ENCODE data around the gene SSR1.
A peak's percentile ranks its signal among the peaks of the same experiment; 100 is the strongest.

Gene SSR1

DNA sequence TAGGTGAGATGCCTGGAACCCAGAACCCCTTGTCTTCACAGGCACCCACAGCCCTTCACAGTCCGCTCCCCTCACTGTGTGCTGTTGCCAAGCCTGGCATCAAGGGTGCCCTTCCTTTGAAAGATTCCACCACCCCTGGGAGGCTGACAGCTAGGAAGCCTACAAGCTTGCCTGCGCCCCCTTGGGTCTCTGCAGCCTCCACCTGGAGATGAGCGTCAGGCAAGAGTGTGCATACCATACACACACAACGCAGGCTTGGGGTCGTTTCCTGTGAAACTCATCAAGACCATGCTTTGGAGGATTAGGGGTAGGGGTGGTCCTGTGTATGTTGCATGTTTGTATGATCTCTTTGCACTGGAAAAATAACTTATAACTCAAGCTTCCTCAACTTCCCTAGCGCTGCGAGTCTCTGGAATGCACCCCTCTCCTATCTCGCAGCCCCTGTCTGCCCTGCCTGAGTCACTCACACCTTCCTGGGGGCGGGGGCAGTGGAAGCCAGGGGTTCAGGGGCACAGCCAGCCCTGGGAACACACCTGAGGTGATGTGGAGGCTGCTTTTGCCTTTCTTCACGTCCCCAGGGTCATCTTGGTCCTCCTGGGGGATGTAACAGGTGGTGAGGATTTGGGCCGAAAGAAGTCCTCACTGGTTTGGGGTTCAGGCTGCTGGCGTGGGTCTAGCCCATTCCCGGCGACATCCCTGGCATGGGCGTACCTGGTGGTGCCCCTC, 67.2 kb downstream of the SSR1 start:
- peaks cover 19% of the 10 kb centered on the region for H3K4me1 ChIP-seq (ENCODE audit: control insufficient read depth, low read length)
- no peaks in the 10 kb centered on the region for H3F3A ChIP-seq (ENCODE audit: control insufficient read depth, insufficient read depth)
- H4K20me1 ChIP-seq (ENCODE audit: control insufficient read depth, insufficient read depth, low read depth, low read length) = peaks cover 3% of the 10 kb centered on the region
- no peak for TF ChIP-seq EZH2phosphoT487 (IDR thresholded peaks at IDR 0.05; ENCODE audit: borderline replicate concordance, low read length)
- TF ChIP-seq, protein P1, sequence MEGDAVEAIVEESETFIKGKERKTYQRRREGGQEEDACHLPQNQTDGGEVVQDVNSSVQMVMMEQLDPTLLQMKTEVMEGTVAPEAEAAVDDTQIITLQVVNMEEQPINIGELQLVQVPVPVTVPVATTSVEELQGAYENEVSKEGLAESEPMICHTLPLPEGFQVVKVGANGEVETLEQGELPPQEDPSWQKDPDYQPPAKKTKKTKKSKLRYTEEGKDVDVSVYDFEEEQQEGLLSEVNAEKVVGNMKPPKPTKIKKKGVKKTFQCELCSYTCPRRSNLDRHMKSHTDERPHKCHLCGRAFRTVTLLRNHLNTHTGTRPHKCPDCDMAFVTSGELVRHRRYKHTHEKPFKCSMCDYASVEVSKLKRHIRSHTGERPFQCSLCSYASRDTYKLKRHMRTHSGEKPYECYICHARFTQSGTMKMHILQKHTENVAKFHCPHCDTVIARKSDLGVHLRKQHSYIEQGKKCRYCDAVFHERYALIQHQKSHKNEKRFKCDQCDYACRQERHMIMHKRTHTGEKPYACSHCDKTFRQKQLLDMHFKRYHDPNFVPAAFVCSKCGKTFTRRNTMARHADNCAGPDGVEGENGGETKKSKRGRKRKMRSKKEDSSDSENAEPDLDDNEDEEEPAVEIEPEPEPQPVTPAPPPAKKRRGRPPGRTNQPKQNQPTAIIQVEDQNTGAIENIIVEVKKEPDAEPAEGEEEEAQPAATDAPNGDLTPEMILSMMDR (IDR thresholded peaks at IDR 0.05; ENCODE audit: low read depth, low read length, poor library complexity, severe bottlenecking) = no peak
- H3K9me2 ChIP-seq (replicated peaks; ENCODE audit: control insufficient read depth, low read length) = no peaks in the 10 kb centered on the region
- no peak overlapping the region for H3K4me3 ChIP-seq (ENCODE audit: low read length)
- H3K4me2 ChIP-seq (ENCODE audit: low read length) = no peak overlapping the region
- no peak overlapping the region for H3K27ac ChIP-seq (ENCODE audit: low read depth, low read length)
- H3K79me2 ChIP-seq (ENCODE audit: control insufficient read depth, low read length) = no peaks in the 10 kb centered on the region
- peaks cover 6% of the 10 kb centered on the region; the same call in 1 of the 2 replicates for H3K36me3 ChIP-seq (ENCODE audit: control insufficient read depth, low read length)
- no peaks in the 10 kb centered on the region for H3K9me3 ChIP-seq (ENCODE audit: control insufficient read depth, insufficient read depth, low read length)
- H3K27me3 ChIP-seq (ENCODE audit: control insufficient read depth, low read length) = no peaks in the 10 kb centered on the region

DNA sequence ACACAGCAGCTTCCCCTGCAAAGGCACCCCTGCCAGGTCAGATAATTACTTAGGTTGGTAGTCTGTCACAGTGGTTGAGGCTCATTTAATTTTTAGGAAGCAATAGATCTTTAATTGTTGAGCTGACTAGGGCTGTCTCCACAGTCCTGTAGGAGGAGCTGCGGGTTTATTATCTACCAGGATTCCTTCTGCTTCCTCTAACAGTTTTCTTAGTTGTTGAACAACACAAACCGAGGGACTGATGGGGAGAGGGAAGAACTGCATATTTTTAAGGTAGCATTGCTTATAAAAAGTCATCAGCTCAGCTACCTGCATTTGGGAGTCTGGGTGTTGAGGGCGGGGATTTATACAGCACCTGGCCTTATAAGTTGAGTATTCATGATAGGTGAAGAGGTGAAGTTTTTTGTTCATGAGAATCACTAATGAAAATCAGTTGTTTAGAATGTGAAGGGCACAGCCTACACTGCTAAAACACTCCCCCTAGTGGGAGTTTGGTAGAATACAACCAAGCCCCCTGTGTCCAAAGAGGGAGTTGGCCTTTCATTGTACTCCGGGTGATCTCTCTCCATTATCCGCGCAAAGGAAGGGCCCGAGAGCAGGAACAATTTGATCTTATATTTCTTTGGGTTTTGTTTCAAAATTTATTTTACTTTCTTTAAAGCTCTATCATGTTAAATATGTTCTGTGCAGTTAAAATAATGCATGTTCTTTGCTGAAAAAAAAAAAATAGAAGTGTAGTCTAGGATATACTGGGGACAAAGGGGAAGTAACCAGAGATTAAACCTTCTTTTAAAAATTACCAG, 69.6 kb downstream of the SSR1 start:
- Histone ChIP-seq H3F3A (ENCODE audit: control insufficient read depth, insufficient read depth) (no peaks in the 10 kb centered on the region), H3K27ac (ENCODE audit: low read depth, low read length) (no peak overlapping the region), H3K9me2 (replicated peaks; ENCODE audit: control insufficient read depth, low read length) (no peaks in the 10 kb centered on the region), H3K4me2 (ENCODE audit: low read length) (peak overlapping the region; percentile 20; the same call in 1 of the 2 replicates), H3K4me3 (ENCODE audit: low read length) (no peak overlapping the region), H3K4me1 (ENCODE audit: control insufficient read depth, low read length) (peaks cover 22% of the 10 kb centered on the region), H3K9me3 (ENCODE audit: control insufficient read depth, insufficient read depth, low read length) (no peaks in the 10 kb centered on the region), H3K36me3 (ENCODE audit: control insufficient read depth, low read length) (peaks cover 5% of the 10 kb centered on the region; the same call in 1 of the 2 replicates), H4K20me1 (ENCODE audit: control insufficient read depth, insufficient read depth, low read depth, low read length) (peaks cover 8% of the 10 kb centered on the region), H3K79me2 (ENCODE audit: control insufficient read depth, low read length) (no peaks in the 10 kb centered on the region), H3K27me3 (ENCODE audit: control insufficient read depth, low read length) (no peaks in the 10 kb centered on the region)
- TF ChIP-seq EZH2phosphoT487 (IDR thresholded peaks at IDR 0.05; ENCODE audit: borderline replicate concordance, low read length) = no peak
- TF ChIP-seq, protein P1 (IDR thresholded peaks at IDR 0.05; ENCODE audit: low read depth, low read length, poor library complexity, severe bottlenecking) = peak; percentile 83

DNA sequence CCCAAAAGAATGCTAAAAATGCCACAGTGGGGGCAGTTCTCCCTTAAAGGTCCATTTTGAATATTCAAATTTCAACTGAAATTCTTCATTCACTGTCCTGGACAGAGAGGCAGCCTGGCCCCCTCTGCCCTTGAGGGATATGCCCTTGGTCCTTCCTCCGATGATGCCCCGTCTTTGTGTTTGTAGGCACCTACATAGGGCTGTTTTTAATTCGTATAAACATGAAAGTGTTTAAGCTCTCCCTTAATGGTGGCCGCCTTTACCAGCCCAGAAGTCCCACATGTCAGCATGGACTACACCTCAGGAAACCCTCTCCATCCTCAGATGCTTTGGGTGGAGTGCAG, 70.2 kb downstream of the SSR1 start:
- Histone ChIP-seq H3K9me3 (ENCODE audit: control insufficient read depth, insufficient read depth, low read length) (no peaks in the 10 kb centered on the region), H4K20me1 (ENCODE audit: control insufficient read depth, insufficient read depth, low read depth, low read length) (peaks cover 8% of the 10 kb centered on the region), H3F3A (ENCODE audit: control insufficient read depth, insufficient read depth) (no peaks in the 10 kb centered on the region), H3K4me2 (ENCODE audit: low read length) (no peak overlapping the region), H3K27me3 (ENCODE audit: control insufficient read depth, low read length) (no peaks in the 10 kb centered on the region), H3K4me3 (ENCODE audit: low read length) (no peak overlapping the region), H3K79me2 (ENCODE audit: control insufficient read depth, low read length) (no peaks in the 10 kb centered on the region), H3K9me2 (replicated peaks; ENCODE audit: control insufficient read depth, low read length) (no peaks in the 10 kb centered on the region), H3K4me1 (ENCODE audit: control insufficient read depth, low read length) (peaks cover 24% of the 10 kb centered on the region), H3K27ac (ENCODE audit: low read depth, low read length) (no peak overlapping the region), H3K36me3 (ENCODE audit: control insufficient read depth, low read length) (peaks cover 5% of the 10 kb centered on the region; the same call in 1 of the 2 replicates)
- TF ChIP-seq EZH2phosphoT487 (IDR thresholded peaks at IDR 0.05; ENCODE audit: borderline replicate concordance, low read length) = no peak

Measured in DOHH2 (cell line).